IPS DF 6.9 (cell line): Measurements from ENCODE around the gene FBXW4.
A peak's percentile ranks its signal among the peaks of the same experiment; 100 is the strongest.

Source experiments
- DNase-seq: peaks from one replicate; pipeline ENCODE4 v3.0.0-alpha.2; 2013; ENCODE audit warnings: low read depth, low spot score
- H3K27ac ChIP-seq: one replicate; pipeline ENCODE4 v1.5.1; 2013; ENCODE audit warnings: low read length, control low read depth
- H3K27me3 ChIP-seq: 2 replicates; pipeline ENCODE4 v1.6.1; 2013; ENCODE audit warnings: mild to moderate bottlenecking, low read length; ENCODE audit not compliant: control insufficient read depth, insufficient read depth
- H3K36me3 ChIP-seq: 2 replicates; pipeline ENCODE4 v1.6.1; 2013; ENCODE audit warnings: low read length; ENCODE audit not compliant: control insufficient read depth, insufficient read depth
- H3K4me1 ChIP-seq: 2 replicates; pipeline ENCODE4 v1.6.1; 2013; ENCODE audit warnings: low read length; ENCODE audit not compliant: control insufficient read depth, insufficient read depth
- H3K4me3 ChIP-seq: 2 replicates; pipeline ENCODE4 v1.5.1; 2013; ENCODE audit warnings: mild to moderate bottlenecking, low read length
- H3K9me3 ChIP-seq: 2 replicates; pipeline ENCODE4 v1.6.1; 2013; ENCODE audit warnings: low read length, inconsistent platforms; ENCODE audit not compliant: control insufficient read depth, insufficient read depth
- WGBS: extraction: QIAGEN DNeasy Blood & Tissue Kit; methylation state at CpG from one replicate; pipeline ENCODE4 v1.1.7; 2013; ENCODE audit warnings: mixed read lengths, missing lambda C conversion rate; ENCODE audit not compliant: insufficient read length, insufficient coverage; 5-methylcytosine and 5-hydroxymethylcytosine counted together

The FBXW4 gene, protein sequence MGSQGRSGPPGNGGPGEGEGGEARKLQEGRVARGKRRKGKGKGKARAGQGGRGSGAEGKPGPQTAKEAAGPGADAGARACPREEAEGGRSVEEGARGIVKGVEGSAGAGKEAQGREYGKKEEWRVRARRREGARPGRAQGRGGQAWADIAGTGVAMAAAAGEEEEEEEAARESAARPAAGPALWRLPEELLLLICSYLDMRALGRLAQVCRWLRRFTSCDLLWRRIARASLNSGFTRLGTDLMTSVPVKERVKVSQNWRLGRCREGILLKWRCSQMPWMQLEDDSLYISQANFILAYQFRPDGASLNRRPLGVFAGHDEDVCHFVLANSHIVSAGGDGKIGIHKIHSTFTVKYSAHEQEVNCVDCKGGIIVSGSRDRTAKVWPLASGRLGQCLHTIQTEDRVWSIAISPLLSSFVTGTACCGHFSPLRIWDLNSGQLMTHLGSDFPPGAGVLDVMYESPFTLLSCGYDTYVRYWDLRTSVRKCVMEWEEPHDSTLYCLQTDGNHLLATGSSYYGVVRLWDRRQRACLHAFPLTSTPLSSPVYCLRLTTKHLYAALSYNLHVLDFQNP

DNA sequence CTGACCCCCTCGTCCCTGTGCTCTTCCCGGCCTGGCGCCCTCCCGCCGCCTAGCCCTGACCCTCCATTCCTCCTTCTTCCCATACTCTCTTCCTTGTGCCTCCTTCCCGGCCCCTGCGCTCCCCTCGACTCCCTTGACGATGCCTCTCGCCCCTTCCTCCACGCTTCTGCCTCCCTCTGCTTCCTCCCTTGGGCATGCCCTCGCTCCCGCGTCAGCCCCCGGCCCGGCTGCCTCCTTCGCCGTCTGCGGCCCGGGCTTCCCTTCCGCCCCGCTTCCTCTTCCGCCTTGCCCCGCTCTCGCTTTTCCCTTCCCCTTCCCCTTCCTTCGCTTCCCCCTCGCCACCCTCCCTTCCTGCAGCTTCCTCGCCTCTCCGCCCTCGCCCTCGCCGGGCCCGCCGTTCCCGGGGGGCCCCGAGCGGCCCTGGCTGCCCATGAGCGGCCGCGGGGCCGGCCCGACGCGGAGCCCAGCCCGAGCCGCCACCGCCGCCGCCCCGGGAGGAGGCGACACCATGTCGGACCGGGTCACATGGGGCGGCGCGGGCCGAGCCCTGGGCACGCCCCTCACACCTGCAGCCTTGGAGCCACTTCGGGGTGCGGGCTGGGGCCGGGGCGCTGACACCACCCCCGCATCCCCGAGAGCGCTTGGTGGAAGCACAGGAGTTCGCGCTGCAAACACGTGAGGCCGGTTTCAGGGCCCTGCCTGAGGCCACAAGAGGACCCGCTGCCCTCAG, at the start of gene FBXW4:
FBXW4 (minus strand) TSS at position 497 of the 730 bp plus-strand sequence; CDS start at position 432, 65 bp downstream.
- Histone ChIP-seq H3K27me3 (no peaks in the 10 kb centered on the region), H3K4me1 (0 out of 2 replicates have a peak, but pooled peaks cover 1% of the 10 kb centered on the region), H3K9me3 (no peaks in the 10 kb centered on the region), H3K27ac (no peak within 1 kb of the TSS), H3K36me3 (no peaks in the 10 kb centered on the region), H3K4me3 (peak within 1 kb of the TSS; percentile 55)
- no peak for DNase-seq
- WGBS, result no CpG with 5 or more reads among the region's 70 CpGs

- H3K27ac ChIP-seq, result no peak overlapping the region
- H3K9me3 ChIP-seq, result no peaks in the 10 kb centered on the region
- DNase-seq, result no peak
- WGBS, result no CpG with 5 or more reads among the region's 3 CpGs
- H3K36me3 ChIP-seq, result no peaks in the 10 kb centered on the region
- H3K4me3 ChIP-seq, result no peak overlapping the region
- peaks cover 1% of the 10 kb centered on the region; the same call in 1 of the 2 replicates for H3K4me1 ChIP-seq
- H3K27me3 ChIP-seq, result no peaks in the 10 kb centered on the region
Observed at GRCh38 chr10:101744267-101744666, 49.3 kb upstream of the FBXW4 start.

- H3K27me3 ChIP-seq, result no peaks in the 10 kb centered on the region
- DNase-seq, result no peak
- no peaks in the 10 kb centered on the region for H3K36me3 ChIP-seq
- H3K27ac ChIP-seq, result no peak overlapping the region
- peaks cover 1% of the 10 kb centered on the region; the same call in 1 of the 2 replicates for H3K4me1 ChIP-seq
- no peak overlapping the region for H3K4me3 ChIP-seq
- H3K9me3 ChIP-seq, result no peaks in the 10 kb centered on the region
- WGBS, result no CpG with 5 or more reads among the region's 2 CpGs
Observed at GRCh38 chr10:101741938-101742337, 47.0 kb upstream of the FBXW4 start.

GRCh38 chr10:101736666-101737065, 41.7 kb upstream of the FBXW4 start:
- no peaks in the 10 kb centered on the region for H3K9me3 ChIP-seq
- no peaks in the 10 kb centered on the region for H3K27me3 ChIP-seq
- no peak overlapping the region for H3K4me3 ChIP-seq
- no CpG with 5 or more reads among the region's 3 CpGs for WGBS
- no peaks in the 10 kb centered on the region for H3K36me3 ChIP-seq
- peaks cover 1% of the 10 kb centered on the region; the same call in 1 of the 2 replicates for H3K4me1 ChIP-seq
- H3K27ac ChIP-seq, result no peak overlapping the region
- no peak for DNase-seq

- Histone ChIP-seq H3K9me3 (no peaks in the 10 kb centered on the region), H3K27me3 (no peaks in the 10 kb centered on the region), H3K27ac (no peak overlapping the region), H3K4me1 (0 out of 2 replicates have a peak, but pooled peaks cover 1% of the 10 kb centered on the region), H3K36me3 (no peaks in the 10 kb centered on the region), H3K4me3 (no peak overlapping the region)
- no CpG with 5 or more reads among the region's 1 CpG for WGBS
- DNase-seq, result no peak
Observed at GRCh38 chr10:101732096-101732495, 37.1 kb upstream of the FBXW4 start.

GRCh38 chr10:101726115-101726387, 31.1 kb upstream of the FBXW4 start:
- 0 out of 2 replicates have a peak, but pooled peaks cover 4% of the 10 kb centered on the region for H3K4me1 ChIP-seq
- no peak overlapping the region for H3K27ac ChIP-seq
- no CpG with 5 or more reads among the region's 2 CpGs for WGBS
- H3K4me3 ChIP-seq, result no peak overlapping the region
- DNase-seq, result no peak
- H3K36me3 ChIP-seq, result no peaks in the 10 kb centered on the region
- no peaks in the 10 kb centered on the region for H3K9me3 ChIP-seq
- H3K27me3 ChIP-seq, result no peaks in the 10 kb centered on the region

DNA sequence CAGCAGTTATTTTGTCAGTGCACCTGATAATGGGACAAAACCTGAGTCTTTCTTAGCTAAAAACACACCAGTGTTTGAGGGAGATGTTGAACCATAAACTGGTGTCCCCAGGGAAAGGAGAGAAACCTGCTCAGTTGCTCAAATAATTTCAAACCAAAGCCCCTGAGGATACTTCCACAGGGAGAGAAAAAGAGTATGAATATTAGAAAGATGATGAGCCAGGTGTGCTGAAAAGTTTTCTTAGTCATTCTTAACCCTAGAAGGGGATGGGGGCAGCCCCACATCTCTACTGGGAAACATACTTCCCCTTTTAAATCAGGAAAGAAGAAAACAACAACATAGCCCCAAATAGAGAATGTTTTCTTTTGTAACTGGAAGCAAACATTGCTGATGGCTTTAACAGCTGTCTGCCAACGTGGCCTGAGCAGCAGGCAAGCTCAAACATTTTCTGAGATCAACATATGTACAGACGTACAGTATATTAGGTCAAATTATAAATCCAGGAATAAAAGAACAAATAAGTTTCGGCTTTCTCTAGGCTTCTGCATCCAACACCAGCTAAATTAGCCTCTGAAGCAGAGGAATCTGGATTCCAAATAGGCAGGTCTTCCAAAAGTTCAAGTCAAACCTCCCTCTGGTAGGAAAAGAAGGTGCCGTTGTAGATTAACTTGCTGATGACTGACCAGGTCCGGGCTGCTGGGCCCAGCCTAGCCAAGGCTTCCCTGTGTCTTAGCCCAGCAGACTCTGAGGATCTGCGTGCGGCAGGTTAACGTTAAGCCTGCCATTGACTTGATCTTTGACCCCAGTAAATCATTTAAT, 30.5 kb upstream of the FBXW4 start:
- H3K4me1 ChIP-seq, result 0 out of 2 replicates have a peak, but pooled peaks cover 4% of the 10 kb centered on the region
- no peak overlapping the region for H3K27ac ChIP-seq
- H3K4me3 ChIP-seq, result no peak overlapping the region
- no peak for DNase-seq
- no peaks in the 10 kb centered on the region for H3K9me3 ChIP-seq
- H3K36me3 ChIP-seq, result no peaks in the 10 kb centered on the region
- no peaks in the 10 kb centered on the region for H3K27me3 ChIP-seq
- no CpG with 5 or more reads among the region's 8 CpGs for WGBS

GRCh38 chr10:101724446-101724845, 29.5 kb upstream of the FBXW4 start:
- no peaks in the 10 kb centered on the region for H3K9me3 ChIP-seq
- no peak overlapping the region for H3K4me3 ChIP-seq
- no CpG with 5 or more reads among the region's 2 CpGs for WGBS
- no peak overlapping the region for H3K27ac ChIP-seq
- 0 out of 2 replicates have a peak, but pooled peaks cover 4% of the 10 kb centered on the region for H3K4me1 ChIP-seq
- DNase-seq, result no peak
- H3K36me3 ChIP-seq, result no peaks in the 10 kb centered on the region
- no peaks in the 10 kb centered on the region for H3K27me3 ChIP-seq

GRCh38 chr10:101723176-101723575, 28.2 kb upstream of the FBXW4 start:
- no peak overlapping the region for H3K4me3 ChIP-seq
- H3K27ac ChIP-seq, result no peak overlapping the region
- H3K36me3 ChIP-seq, result no peaks in the 10 kb centered on the region
- H3K9me3 ChIP-seq, result no peaks in the 10 kb centered on the region
- no peak for DNase-seq
- H3K4me1 ChIP-seq, result 0 out of 2 replicates have a peak, but pooled peaks cover 4% of the 10 kb centered on the region
- no peaks in the 10 kb centered on the region for H3K27me3 ChIP-seq
- WGBS, result no CpG with 5 or more reads among the region's 3 CpGs

- Histone ChIP-seq H3K4me3 (no peak overlapping the region), H3K27ac (no peak overlapping the region), H3K4me1 (0 out of 2 replicates have a peak, but pooled peaks cover 3% of the 10 kb centered on the region), H3K36me3 (no peaks in the 10 kb centered on the region), H3K27me3 (no peaks in the 10 kb centered on the region), H3K9me3 (no peaks in the 10 kb centered on the region)
- no CpG with 5 or more reads among the region's 2 CpGs for WGBS
- no peak for DNase-seq
Observed at GRCh38 chr10:101721806-101722205, 26.8 kb upstream of the FBXW4 start.
